ENCODE data around the gene ZBTB9. TPM values are rescaled to one million over a fixed set of nuclear protein-coding genes. Genes with fewer than 3 reads are reported as not detected.

Gene ZBTB9
- total RNA-seq, 1 experiment from 2014 or later, result 14.2 TPM

DNA sequence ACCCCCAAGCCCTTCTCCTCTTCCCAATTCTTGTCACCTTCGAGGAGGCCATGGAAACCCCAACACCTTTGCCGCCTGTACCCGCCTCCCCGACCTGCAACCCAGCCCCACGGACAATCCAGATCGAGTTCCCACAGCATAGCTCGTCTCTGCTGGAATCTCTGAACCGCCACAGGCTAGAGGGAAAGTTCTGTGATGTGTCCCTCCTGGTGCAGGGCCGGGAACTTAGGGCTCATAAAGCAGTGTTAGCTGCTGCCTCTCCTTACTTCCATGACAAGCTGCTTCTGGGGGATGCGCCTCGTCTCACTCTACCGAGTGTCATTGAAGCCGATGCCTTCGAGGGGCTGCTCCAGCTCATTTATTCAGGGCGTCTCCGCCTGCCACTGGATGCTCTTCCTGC, 675 bp downstream of the ZBTB9 start:
- POLR2A ChIA-PET, result interaction anchor here (1.2 to 1.9 kb wide), 3 partner anchors 8 to 29 kb away, joined by 5 to 7 read pairs (median 7); no protein-coding TSS in a partner anchor
- BruUV-seq (replicated peaks), result no TSS peak
- Histone ChIP-seq H3K9me2 (ENCODE audit: insufficient read depth) (no peaks in the 10 kb centered on the region), H3K79me2 (ENCODE audit: insufficient read depth, low read length) (peaks cover 30% of the 10 kb centered on the region), H4K20me1 (ENCODE audit: insufficient read depth) (no peaks in the 10 kb centered on the region), H3K4me1 (ENCODE audit: control insufficient read depth in 1 of 2, insufficient read depth in 2 of 2, low read length in 2 of 2) (peaks cover 5 to 11% of the 10 kb centered on the region in 2 experiments; a peak in 3 of 4 replicates), H3K4me3 (replicated peaks in 1 of 2; ENCODE audit: low read depth in 1 of 2, low read length in 2 of 2) (peak overlapping the region; percentile 95 to 99), H3K27me3 (ENCODE audit: insufficient read depth, low read length) (no peaks in the 10 kb centered on the region), H3K36me3 (ENCODE audit: control insufficient read depth in 1 of 2, insufficient read depth in 2 of 2, low read length in 2 of 2) (peaks cover 4 to 14% of the 10 kb centered on the region in 2 experiments; a peak in 3 of 4 replicates), H3K4me2 (ENCODE audit: low read length) (peak overlapping the region; percentile 98), H3K27ac (ENCODE audit: low read depth, low read length) (peak overlapping the region; percentile 72), H3K9me3 (ENCODE audit: control insufficient read depth in 1 of 2, insufficient read depth in 1 of 2, low read depth in 1 of 2, low read length in 2 of 2) (no peaks in the 10 kb centered on the region), H3K9ac (ENCODE audit: low read length) (peak overlapping the region; percentile 90), H2AFZ (ENCODE audit: low read depth, low read length, poor library complexity, severe bottlenecking) (no peak overlapping the region)
- RAD21 ChIA-PET (ENCODE audit: low non-redundant PET in 1 of 2, low total read pairs in 2 of 2, uncharacterized antibody in 2 of 2, unreplicated experiment in 2 of 2), result no interaction called here
- no peak for ATAC-seq
- CTCF ChIA-PET, result no interaction called here
- no peak for DNase-seq (ENCODE audit: low read depth, low spot score)
- intact Hi-C loops (cut with micrococcal nuclease), result no loop called here
- TF ChIP-seq ELF1 (IDR thresholded peaks at IDR 0.05; ENCODE audit: borderline replicate concordance, low read depth) (no peak), EZH2phosphoT487 (IDR thresholded peaks at IDR 0.05; ENCODE audit: borderline replicate concordance) (no peak), MAX (IDR thresholded peaks at IDR 0.05) (no peak), YY1 (IDR thresholded peaks at IDR 0.05; ENCODE audit: extremely low read depth, insufficient replicate concordance, low read depth, low read length) (no peak), JUND (IDR thresholded peaks at IDR 0.05) (no peak), FOSL1 (IDR thresholded peaks at IDR 0.05; ENCODE audit: low read depth) (no peak), CBX3 (IDR thresholded peaks at IDR 0.05; ENCODE audit: low read depth) (no peak), POLR2A (IDR thresholded peaks at IDR 0.05; ENCODE audit: borderline replicate concordance, extremely low read depth, insufficient read depth, insufficient read length) (no peak), SP1 (IDR thresholded peaks at IDR 0.05; ENCODE audit: low read depth) (no peak), EZH2 (IDR thresholded peaks at IDR 0.05) (no peak), RAD21 (IDR thresholded peaks at IDR 0.05; ENCODE audit: low read depth) (no peak), POLR2AphosphoS5 (IDR thresholded peaks at IDR 0.05; ENCODE audit: low read depth, low read length) (no peak), TCF7L2 (IDR thresholded peaks at IDR 0.05; ENCODE audit: borderline replicate concordance, extremely low read depth, insufficient read depth, insufficient read length) (no peak), ZFX (IDR thresholded peaks at IDR 0.05) (no peak), ATF3 (IDR thresholded peaks at IDR 0.05) (no peak), CEBPB (IDR thresholded peaks at IDR 0.05; ENCODE audit: low read depth) (no peak)
- TF ChIP-seq, protein P1, sequence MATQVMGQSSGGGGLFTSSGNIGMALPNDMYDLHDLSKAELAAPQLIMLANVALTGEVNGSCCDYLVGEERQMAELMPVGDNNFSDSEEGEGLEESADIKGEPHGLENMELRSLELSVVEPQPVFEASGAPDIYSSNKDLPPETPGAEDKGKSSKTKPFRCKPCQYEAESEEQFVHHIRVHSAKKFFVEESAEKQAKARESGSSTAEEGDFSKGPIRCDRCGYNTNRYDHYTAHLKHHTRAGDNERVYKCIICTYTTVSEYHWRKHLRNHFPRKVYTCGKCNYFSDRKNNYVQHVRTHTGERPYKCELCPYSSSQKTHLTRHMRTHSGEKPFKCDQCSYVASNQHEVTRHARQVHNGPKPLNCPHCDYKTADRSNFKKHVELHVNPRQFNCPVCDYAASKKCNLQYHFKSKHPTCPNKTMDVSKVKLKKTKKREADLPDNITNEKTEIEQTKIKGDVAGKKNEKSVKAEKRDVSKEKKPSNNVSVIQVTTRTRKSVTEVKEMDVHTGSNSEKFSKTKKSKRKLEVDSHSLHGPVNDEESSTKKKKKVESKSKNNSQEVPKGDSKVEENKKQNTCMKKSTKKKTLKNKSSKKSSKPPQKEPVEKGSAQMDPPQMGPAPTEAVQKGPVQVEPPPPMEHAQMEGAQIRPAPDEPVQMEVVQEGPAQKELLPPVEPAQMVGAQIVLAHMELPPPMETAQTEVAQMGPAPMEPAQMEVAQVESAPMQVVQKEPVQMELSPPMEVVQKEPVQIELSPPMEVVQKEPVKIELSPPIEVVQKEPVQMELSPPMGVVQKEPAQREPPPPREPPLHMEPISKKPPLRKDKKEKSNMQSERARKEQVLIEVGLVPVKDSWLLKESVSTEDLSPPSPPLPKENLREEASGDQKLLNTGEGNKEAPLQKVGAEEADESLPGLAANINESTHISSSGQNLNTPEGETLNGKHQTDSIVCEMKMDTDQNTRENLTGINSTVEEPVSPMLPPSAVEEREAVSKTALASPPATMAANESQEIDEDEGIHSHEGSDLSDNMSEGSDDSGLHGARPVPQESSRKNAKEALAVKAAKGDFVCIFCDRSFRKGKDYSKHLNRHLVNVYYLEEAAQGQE (IDR thresholded peaks at IDR 0.05; ENCODE audit: low read depth), result no peak
- TF ChIP-seq, protein P2, sequence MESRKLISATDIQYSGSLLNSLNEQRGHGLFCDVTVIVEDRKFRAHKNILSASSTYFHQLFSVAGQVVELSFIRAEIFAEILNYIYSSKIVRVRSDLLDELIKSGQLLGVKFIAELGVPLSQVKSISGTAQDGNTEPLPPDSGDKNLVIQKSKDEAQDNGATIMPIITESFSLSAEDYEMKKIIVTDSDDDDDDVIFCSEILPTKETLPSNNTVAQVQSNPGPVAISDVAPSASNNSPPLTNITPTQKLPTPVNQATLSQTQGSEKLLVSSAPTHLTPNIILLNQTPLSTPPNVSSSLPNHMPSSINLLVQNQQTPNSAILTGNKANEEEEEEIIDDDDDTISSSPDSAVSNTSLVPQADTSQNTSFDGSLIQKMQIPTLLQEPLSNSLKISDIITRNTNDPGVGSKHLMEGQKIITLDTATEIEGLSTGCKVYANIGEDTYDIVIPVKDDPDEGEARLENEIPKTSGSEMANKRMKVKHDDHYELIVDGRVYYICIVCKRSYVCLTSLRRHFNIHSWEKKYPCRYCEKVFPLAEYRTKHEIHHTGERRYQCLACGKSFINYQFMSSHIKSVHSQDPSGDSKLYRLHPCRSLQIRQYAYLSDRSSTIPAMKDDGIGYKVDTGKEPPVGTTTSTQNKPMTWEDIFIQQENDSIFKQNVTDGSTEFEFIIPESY (IDR thresholded peaks at IDR 0.05; ENCODE audit: extremely low read depth, insufficient replicate concordance, low read length), result no peak

All from HCT116 (cell line).